Stimulated activated CD8-positive, alpha-beta memory T cell treated with anti-CD3 and anti-CD28 coated beads, Interleukin-7, amount 100 ng/mL, for 1 hour (primary cell): Measurements from ENCODE around the gene RNU2-63P.
"Not testable (repeated sequence)": the region's sequence is repeated elsewhere in the genome, so short reads cannot be mapped to it uniquely, and the experiment has no call there.

ENCODE experiments used
- DNase-seq, 2 donors: peaks; one replicate each; pipeline ENCODE4 v3.0.0-alpha.2; 2020; ENCODE audit warnings: low read depth in 2 of 2

The RNU2-63P gene

GRCh38 chr2:88028931-88029330 lies 12.6 kb upstream of the RNU2-63P start:
- DNase-seq = no peak

- no peak for DNase-seq
Observed at GRCh38 chr2:88027697-88028389, 11.5 kb upstream of the RNU2-63P start.

- no peak for DNase-seq
Observed at GRCh38 chr2:88024509-88024908, 8.2 kb upstream of the RNU2-63P start.

GRCh38 chr2:88022669-88022921 lies 6.2 kb upstream of the RNU2-63P start:
- DNase-seq = no peak

- no peak for DNase-seq
Observed at GRCh38 chr2:88019985-88020384, 3.6 kb upstream of the RNU2-63P start.

- no peak for DNase-seq
Observed at GRCh38 chr2:88018909-88019308, 2.6 kb upstream of the RNU2-63P start.

GRCh38 chr2:88018077-88018805 lies 1.9 kb upstream of the RNU2-63P start:
- not testable (repeated sequence) for DNase-seq

GRCh38 chr2:88017780-88018038 lies 1.4 kb upstream of the RNU2-63P start:
- DNase-seq = not testable (repeated sequence)

- peak in 1 of 2 donors; percentile 14 for DNase-seq
Observed at GRCh38 chr2:88016960-88017779, 823 bp upstream of the RNU2-63P start.

- DNase-seq = no peak
Observed at GRCh38 chr2:88011011-88011410, 5.3 kb downstream of the RNU2-63P start.

GRCh38 chr2:88010136-88010535 lies 6.2 kb downstream of the RNU2-63P start:
- DNase-seq = no peak

GRCh38 chr2:88006912-88007439 lies 9.4 kb downstream of the RNU2-63P start:
- DNase-seq = no peak

GRCh38 chr2:88005776-88006175 lies 10.6 kb downstream of the RNU2-63P start:
- no peak for DNase-seq

- no peak for DNase-seq
Observed at GRCh38 chr2:88003074-88003755, 13.1 kb downstream of the RNU2-63P start.

- no peak for DNase-seq
Observed at GRCh38 chr2:88002359-88002707, 14.0 kb downstream of the RNU2-63P start.

GRCh38 chr2:88000474-88000873 lies 15.9 kb downstream of the RNU2-63P start:
- not testable (repeated sequence) for DNase-seq

- no peak for DNase-seq
Observed at GRCh38 chr2:87996570-87996969, 19.8 kb downstream of the RNU2-63P start.

GRCh38 chr2:87995756-87996155 lies 20.6 kb downstream of the RNU2-63P start:
- no peak for DNase-seq

GRCh38 chr2:87994304-87994850 lies 22.0 kb downstream of the RNU2-63P start:
- DNase-seq = not testable (repeated sequence)

- DNase-seq = not testable (repeated sequence)
Observed at GRCh38 chr2:87992569-87992968, 23.8 kb downstream of the RNU2-63P start.

GRCh38 chr2:87987473-87987872 lies 28.9 kb downstream of the RNU2-63P start:
- not testable (repeated sequence) for DNase-seq

GRCh38 chr2:87985902-87986301 lies 30.4 kb downstream of the RNU2-63P start:
- DNase-seq = not testable (repeated sequence)
